Hematopoietic multipotent progenitor cell treated with erythropoietin and hydrocortisone succinate and interleukin-3 and kit ligand, for 4 days (in vitro differentiated cells): ENCODE results near the gene SLC5A1.

ENCODE experiments used
- DNase-seq: peaks from one replicate; pipeline ENCODE4 v3.0.0-alpha.2; 2015

SLC5A1 gene

DNA sequence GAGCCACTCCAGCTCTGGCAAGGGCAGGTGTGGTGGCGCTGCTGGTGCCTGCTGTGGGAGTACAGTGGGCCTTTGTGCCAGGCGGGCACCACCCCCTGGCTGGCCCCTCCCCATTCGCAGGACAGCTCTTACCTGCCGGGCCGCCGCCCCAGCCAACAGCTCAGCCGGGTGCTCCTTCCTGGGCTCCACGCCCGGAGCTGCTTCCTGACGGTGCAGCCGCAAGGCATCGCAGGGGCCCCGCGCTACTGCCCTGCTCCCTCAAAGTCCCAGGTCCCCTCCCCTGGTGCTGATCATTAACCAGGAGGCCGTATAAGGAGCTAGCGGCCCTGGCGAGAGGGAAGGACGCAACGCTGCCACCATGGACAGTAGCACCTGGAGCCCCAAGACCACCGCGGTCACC, at the start of gene SLC5A1:
Gene SLC5A1 (plus strand): TSS at position 338 of the 400 bp plus-strand sequence. CDS start 21 bp downstream, at position 359.
- DNase-seq: no peak

DNA sequence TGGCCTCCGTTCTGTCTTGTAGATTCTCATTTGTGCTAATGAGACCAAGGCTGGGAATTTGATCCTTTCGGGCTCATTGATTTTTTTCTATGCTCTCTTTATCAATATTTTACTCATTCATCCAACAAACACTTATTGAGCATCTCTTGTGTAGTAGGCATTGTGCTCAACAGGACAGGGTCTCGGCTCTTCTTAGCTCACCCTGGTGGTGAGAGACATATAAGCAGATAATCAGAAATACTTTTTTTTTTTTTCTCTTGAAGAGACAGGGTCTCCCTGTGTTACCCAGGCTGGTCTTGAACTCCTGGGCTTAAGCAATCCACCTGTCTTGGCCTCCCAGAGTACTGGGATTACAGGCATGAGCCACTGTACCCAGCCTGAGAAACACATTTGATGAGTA, 48.0 kb upstream of the SLC5A1 start:
- peak; percentile 18 for DNase-seq

DNA sequence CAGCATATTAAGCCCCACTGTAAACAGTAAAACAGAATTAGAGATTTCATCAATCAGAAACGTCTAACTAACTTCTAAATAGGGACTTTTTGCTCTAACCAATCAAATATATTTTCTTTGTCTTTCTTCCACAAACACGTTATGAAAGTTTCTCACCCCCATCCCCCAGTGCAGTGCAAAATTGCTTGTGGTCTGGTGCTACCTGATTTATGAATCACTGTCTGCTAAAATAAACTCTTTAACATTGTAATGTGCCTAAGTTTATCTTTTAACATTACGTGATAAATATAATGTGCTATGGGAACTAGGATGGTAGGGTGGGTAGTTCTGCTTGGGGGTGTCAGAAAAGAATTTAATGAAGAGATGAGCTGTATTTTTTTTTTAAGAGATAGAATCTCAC, 47.3 kb upstream of the SLC5A1 start:
- no peak for DNase-seq

DNA sequence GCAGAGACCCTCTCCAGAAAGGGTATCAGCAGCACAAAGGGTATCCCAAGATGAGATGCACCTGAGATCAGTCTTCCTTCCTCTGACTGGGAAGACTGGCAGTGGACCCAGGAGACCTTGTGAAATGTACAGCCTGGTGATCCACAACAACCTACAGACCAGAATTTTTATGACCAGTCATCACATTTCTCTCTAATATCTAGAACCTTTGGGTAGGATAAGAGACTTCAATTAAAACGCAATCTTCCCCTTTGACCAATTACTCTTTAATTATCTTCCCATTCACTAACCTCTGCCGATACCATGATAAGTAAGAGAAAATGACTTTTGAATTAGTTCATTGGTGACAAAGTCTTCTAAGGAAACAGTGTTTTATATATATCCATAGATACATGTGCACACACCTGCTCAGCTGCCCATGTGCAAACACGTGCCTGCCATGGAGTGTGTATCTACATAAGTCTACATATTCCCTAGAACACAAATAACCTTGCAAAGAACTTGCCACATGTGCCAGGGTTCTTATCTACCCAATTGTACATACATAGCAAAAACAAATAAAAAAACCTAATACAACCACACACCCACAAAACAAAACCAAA, 44.2 kb upstream of the SLC5A1 start:
- no peak for DNase-seq

DNA sequence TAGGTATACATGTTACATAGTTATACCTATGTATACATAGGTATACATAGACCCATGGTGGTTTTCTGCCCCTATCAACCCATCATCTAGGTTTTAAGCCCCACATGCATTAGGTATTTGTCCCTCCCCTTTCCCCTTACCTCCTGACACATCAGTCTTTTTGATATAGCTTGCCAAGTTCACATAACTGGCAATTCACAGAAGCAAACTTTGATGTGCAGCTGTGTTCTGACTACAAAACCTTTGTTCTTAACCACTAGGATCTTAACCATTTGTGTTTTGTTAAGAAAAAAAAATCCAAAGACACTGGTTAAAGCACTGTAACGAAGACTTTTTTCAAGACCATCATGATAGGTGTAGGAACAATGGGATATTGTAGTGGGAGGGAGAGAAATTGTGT, 42.9 kb upstream of the SLC5A1 start:
- DNase-seq: no peak

DNA sequence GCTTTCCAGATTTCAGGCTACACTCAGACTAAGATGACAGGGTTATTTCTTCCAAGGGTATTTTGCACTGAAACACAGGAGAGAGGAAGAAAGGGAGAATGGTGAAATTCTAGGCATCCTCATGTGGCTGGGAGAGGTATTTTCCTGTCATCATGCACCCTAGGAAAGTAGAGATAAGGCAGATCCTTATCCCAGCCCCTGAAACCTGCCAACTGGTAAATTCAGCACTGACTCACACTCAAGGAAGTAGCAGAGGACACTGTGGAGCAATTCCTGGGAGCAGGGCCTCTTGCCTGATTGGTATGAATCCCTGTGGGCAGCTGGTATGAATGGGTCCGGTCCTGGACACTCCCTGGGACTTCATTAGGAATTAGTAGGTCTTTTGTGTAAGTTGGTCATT, 37.6 kb upstream of the SLC5A1 start:
- no peak for DNase-seq

DNA sequence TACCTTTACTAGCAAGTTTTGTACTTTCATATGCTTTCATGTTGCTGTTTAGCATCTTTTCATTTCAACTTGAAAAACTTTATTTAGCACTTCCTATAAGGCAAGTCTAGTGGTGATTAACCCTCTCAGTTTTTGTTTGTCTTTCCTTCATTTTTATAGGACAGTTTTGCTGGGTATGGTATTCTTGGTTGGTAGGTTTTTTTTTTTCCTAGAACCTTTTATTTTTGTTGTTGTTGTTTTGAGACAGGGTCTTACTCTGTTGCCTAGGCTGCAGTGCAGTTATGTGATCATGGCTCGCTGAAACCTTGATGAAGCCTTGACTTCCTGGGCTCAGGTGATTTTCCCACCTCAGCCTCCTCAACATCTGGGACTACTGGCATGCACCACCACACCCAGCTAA, 29.9 kb upstream of the SLC5A1 start:
- DNase-seq: no peak

DNA sequence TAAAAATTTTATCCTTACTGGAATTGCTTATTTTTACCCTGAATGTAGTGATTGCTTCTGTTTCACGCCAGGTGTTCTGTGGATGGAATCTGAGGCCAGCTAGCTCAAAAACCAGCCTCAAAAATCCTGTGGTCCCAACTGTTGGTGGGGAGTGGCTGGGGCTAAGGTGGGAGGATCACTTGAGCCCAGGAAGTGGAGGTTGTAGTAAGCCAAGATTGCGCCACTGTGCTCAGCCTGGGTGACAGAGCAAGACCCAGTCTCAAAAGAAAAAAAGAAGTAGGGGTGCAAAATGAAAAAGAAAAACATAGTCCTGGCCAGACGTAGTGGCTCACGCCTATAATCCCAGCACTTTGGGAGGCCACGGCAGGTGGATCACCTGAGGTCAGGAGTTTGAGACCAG, 27.0 kb upstream of the SLC5A1 start:
- DNase-seq: no peak

DNA sequence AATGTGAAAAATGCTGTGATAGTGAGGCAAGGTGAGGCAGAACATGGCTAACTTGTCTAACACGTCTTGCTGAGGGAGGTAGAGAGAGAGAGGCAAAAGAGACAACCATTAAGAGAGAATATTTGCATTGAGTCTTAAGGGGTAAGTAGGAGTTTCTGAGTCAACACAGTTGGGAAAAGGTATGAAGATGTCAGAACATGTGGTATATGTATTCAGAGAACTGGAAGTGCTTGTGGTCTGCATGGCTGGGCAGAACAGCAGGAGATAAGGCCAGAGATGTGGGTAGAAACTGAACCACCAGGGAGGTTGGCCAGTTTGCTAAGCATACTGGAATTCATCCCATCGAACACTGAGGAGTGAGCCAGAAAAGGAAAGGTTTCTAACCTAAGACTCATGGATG, 25.0 kb upstream of the SLC5A1 start:
- peak; percentile 69 for DNase-seq

DNA sequence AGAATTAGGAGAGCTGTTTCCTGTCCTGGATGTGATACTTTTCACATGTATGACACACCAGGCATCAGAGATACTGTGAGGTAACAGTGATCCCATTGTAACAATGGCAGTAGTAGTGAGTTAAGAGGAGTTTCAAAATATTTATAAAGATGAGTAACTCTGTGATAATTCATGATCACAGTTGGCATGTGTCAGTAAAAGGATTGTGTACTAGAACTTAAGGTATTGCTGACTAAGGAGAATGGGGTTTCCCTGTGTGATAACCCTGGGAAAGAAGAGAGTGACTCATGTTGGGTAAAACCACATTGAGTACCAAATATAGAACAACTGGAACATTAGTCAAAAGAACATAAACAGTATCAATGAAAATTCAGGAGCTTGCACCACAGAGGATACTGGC, 22.9 kb upstream of the SLC5A1 start:
- DNase-seq: peak; percentile 8

DNA sequence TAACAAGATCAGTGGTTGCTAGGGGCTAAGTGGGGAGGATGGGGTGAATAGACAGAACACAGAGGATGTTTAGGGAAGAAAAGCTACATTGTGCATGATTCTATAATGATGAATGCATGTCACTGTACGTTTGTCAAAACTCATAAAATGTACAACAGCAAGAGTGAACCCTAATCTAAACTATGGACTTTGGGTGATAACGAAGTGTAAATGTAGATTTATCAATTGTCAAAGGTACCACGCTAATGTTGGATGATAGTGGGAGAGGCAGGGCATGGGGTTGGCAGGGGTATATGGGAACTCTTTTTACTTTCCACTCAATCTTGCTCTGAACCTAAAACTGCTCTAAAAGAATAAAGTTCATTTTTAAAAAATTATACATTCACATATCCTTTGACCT, 21.3 kb upstream of the SLC5A1 start:
- DNase-seq: no peak

DNA sequence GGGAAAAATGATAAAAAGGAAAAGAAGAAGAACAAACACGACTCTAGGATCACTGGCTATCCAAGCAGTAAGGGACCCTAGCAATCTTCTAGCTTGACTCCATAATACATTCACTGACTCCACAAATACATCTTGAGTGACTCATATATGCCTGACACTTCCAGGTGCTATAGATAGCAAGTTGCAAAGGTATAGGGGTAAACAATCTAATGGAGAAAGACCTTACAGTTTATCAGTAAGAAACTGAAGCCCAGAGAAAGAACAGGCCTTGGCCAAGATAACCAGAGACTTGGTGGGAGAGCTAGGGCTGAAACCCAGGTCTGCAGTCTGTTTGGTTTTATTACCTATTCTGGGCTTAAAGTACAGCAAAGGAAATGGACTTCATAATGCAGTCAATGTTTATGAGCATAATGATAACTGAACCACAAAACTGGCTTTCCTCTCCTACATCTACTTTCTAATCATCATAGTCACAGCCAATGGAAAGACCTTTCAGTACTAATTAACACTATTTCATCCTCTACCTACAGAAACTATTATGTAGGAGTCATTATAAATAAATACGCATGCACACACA, 19.7 kb upstream of the SLC5A1 start:
- no peak for DNase-seq

DNA sequence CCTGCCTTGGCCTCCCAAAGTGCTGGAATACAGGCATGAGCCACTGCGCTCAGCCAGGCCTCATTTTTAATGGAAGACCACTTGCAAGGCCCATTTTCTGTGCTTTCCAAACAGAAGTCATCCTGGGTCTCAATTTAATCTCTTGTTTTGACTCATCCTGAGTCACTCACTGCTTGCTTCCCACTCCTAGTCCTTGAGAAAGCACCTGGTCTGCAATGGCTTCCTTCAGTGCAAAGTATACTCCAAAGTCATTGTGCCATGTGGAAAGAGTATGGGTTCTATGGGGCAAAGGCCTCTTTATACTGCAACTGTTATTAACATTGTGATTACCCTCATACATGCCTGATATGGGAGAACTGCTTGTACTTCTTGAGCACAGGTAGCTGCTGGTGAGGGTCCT, 18.3 kb upstream of the SLC5A1 start:
- no peak for DNase-seq

DNA sequence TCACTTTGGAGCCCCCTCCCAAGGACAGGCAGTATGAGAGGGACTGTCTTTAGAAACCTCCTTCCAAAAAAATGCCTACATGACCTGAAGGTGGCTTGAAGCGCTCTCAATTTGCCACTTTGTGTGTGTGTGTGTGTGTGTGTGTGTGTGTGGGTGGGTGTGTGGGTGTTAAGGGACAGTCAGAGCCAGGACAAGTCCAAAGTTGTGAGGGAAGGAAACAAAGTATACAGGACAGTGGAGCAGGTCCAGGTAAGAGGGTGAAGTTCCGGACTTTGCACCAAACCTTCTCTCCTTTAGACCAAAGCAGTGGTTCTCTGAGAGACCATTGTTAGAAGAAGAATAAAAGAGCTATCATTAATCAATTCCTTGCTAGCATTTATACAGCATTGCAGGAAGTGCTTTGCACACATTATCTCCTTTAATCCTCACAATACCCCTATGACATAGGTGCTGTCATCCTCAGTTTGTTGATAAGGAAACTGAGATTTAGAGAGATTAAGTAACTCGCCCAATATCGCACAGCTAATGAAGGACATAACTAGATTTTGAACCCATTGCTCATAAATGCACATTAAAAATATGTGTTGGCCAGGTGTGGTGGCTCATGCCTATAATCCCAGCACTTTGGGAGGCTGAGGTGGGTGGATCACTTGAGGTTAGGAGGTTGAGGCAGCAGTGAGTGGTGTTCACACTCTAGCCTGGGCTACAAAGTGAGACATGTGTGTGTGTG, 12.4 kb upstream of the SLC5A1 start:
- DNase-seq: no peak

DNA sequence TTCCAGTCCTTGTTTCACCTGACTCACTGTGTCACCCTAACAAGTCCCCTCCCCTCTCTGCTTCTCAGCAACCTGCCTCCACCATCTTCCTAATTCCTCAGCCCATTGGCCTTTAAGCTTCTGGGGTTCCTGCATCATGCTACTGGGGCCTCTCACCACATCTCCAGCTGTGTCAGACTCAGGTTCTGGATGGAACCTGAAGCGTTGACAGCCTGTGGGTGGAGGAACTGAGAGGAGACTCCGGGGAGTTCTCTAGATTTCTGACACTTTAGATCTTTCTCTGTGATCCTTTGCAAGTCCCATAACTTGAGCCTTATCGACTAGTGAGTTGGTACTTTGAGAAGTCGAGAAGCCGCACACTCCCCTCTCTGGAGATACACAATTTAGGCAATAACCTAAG, 11.6 kb upstream of the SLC5A1 start:
- no peak for DNase-seq

DNA sequence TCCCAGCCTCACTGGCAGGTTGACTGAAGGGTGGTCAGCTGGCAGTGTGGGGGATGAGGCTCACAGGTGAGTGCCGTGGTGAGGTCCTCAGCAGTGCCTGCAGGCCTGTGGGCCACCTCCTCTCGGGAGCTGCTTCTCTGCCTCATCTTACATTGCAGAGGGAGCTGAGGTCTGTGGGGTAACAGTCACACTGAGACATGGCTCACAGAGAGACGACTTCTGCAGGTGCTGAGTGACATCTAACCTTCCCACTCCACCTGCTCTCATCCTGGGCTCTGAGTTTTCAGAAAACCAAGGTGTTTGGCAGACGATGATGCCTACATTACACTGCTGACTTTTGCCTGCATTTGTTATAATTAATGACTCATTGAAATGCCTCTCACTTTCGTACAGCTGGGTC, 8.8 kb upstream of the SLC5A1 start:
- DNase-seq: no peak

DNA sequence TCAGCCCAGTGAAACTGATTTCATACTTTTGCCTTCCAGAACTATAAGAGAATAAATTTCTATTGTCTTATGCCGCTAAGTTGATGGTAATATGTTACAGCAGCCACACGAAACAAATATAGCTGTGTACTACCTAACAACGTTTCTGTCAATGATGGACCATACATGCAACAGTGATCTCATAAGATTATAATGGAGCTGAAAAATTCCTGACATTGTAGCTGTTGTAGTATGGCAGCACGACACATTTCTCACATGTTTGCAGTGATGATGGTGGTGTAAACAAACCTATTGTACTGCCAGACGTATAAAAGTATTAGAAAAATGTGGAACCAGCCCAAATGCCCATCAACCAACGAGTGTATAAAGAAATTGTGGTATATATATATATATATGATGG, 5.8 kb upstream of the SLC5A1 start:
- DNase-seq: no peak

DNA sequence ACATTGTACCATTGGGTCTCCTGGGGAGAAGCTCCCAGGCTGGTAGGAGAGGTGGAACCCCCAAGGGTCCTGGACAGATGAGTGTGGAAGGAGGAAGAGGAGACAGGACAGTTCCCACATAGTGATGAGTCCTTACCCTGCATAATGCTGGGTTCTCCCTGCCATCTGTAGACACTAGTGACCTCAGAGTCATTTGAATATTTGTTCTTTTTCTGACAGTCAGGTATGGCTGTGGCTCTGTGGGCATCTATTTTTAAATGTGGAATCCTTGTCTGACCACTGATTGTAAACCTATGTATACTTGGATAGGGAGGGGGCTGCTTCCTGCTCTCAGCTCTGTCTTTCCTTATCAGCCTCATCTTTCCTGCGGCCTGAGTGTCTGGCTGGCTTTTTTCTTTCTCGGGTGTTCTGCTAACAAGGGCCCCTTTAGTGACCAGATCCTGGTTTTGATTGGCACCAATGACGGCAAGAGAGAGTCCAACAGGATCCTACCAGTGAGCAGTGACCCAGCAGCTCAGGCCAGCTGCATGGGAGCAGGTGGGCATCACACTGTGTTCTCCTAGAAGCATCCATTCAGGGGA, 2.6 kb upstream of the SLC5A1 start:
- DNase-seq: no peak

DNA sequence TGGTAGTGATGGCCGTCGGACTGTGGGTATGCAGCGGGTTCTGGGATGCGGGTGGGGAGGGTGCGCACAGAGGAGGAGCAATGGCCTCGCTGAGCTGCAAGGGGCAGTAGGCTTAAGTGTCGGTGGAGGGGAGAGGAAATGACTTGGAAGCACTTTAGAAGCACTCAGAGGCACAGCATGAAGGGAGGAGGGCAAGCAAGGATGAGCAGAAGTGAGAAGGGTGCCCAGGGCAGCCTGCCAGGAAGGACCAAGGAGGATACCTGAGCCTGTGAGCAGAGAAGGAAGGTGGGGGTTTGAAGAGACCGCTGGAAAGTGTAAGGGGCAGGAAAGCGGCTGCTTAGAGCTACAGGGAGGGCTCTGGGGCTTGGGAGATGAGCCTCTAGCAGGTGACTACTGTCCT, 330 bp downstream of the SLC5A1 start:
- DNase-seq: no peak

DNA sequence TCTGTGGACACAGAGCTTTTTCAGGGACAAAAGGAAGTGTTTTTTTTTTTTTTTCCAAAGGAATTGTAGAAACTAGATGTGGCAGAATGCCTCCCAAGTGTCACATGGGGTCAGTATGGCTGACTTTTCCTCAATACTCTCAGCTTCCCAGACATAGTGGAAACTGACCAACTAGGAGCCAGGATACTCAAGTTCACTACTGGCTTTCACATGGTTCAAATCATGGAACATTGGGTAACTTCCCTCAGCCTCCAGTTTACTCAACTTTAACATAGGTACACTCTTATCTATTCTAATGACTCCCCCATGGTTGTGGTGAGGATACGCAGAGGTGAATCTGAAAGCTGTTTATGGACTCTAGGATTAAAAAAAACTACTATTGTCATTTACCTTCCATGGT, 1.4 kb downstream of the SLC5A1 start:
- DNase-seq: no peak

DNA sequence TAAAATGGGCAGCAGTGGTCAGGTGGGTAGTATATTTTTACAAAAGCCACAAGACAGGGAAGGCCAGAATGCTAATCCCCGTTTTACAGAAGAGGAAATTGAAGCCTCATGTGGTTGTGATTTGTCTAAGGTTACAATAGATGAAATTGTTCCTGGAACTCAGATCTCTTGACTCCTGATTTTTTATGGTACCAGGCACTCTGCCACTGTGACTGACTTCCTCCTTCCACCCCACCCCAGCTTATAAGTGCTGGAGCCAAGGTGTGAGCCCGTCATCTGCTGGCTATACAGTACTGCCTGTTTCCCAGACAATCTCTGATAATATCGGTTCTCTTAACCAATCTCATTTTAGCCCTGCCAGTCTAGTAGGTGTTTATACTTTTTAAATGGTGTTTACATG, 1.9 kb downstream of the SLC5A1 start:
- DNase-seq: no peak

DNA sequence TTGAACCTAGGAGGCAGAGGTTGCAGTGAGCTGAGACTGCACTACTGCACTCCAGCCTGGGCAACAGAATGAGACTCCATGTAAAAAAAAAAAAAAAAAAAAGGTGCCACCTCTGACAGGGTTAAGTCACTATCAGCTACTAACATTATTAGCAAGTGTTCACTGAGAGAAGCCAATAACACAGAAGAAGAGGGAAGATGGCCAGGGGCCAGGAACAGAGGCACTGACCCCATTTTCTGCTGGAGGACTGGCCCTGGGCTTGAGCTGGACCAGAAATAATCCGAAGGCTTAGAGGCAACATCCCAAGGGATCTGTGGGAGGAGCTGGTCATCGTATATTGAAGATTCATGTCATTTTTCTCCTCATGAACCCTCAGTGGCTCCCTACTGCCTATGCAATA, 5.0 kb downstream of the SLC5A1 start:
- DNase-seq: no peak

DNA sequence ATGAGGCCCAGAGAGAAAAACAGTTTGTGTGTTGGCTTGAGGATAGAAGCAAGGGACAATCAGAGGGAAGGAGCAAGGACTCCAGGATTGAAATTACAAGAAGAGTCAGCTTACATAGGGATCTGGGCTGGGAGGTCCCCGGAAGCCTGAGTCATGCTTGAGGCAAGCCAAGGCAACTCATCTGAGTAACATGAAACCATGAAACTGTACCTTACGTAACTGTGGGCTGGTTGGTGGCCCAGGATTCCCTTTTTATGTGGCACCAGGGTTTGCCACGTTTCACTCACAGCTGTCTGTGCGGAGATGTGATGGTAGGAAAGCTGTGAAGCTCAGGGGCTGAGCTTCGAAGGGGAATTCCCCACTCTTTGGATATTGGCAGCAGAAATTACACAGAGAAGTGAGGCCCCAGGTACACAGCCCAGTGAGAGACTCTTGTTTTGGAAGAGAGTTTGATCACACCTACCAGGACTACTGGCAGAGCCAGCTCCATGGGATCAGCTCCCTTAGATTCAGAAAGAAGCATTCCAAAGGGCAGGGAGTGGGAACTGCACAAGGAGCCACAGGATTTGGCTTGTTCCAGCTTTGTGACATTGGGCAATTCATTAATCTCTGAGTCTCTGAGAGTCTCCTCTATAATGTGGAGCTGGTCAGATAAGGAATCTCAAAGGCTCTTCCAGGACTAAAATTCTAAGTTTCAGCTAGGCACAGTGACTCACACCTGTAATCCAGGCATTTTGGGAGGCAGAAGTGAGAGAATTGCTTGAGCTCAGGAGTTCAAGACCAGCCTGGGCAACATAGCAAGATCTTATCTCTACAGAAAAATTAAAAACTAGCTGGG, 7.8 kb downstream of the SLC5A1 start:
- no peak for DNase-seq
